Activated CD4-positive, alpha-beta T cell treated with anti-CD3 and anti-CD28 coated beads, Interleukin-2, amount 50 U/mL, for 48 hours (primary cell): ENCODE data around the gene LRP2.

Experiments used
- DNase-seq, 2 experiments: peaks; one replicate each; pipeline ENCODE4 v3.0.0-alpha.2; 2020

The LRP2 gene

DNA sequence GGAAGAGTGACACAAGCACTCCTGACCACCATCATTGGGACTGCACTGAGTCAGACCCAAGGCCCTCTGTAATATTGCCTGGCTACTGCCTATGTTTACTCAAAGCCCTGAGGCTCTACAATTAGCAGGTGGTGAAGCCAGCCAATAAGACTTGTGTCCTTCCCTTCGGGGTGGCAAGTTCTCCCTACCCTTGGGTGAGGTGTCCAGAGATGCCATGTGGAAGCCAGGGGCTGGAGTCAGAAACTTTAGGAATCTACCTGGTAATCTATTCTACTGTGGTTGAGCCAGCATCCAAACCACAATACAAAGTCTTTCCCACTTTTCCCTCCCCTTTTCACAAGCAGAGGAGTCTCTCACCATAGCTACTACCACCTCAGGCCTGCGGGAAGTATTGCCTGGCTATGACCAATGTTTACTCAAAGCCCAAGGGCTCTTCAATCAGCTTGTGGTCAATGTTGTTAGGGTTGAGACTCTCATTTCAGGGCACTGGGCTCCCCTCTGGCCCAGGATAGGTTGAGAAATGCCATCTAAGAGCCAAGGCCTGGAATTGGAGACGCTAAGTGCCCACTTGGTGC lies 275.4 kb downstream of the LRP2 start:
- no peak for DNase-seq

DNA sequence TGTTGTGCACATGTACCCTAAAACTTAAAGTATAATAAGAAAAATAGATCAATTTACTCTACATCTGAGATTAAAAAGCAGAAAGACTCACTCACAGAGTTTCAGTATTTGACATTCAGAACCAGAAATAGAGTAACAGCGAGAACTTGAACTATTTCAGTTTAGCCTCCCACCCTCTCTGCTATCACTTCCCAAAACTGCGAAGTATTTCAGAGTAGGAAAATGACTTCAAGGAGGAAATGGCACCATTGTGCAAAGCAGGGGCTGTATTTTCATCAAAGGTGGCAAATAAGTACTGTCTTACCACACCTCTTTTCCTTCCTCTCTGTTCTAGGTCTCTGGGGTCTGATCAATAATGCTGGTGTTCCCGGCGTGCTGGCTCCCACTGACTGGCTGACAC lies 279.3 kb downstream of the LRP2 start:
- no peak for DNase-seq

DNA sequence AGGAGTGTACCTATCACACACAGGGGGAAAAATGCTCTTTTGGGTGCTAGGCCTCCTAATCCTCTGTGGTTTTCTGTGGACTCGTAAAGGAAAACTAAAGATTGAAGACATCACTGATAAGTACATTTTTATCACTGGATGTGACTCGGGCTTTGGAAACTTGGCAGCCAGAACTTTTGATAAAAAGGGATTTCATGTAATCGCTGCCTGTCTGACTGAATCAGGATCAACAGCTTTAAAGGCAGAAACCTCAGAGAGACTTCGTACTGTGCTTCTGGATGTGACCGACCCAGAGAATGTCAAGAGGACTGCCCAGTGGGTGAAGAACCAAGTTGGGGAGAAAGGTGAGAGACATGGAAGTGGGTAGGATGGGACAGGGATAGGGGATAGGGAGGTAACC lies 280.8 kb downstream of the LRP2 start:
- DNase-seq: no peak

DNA sequence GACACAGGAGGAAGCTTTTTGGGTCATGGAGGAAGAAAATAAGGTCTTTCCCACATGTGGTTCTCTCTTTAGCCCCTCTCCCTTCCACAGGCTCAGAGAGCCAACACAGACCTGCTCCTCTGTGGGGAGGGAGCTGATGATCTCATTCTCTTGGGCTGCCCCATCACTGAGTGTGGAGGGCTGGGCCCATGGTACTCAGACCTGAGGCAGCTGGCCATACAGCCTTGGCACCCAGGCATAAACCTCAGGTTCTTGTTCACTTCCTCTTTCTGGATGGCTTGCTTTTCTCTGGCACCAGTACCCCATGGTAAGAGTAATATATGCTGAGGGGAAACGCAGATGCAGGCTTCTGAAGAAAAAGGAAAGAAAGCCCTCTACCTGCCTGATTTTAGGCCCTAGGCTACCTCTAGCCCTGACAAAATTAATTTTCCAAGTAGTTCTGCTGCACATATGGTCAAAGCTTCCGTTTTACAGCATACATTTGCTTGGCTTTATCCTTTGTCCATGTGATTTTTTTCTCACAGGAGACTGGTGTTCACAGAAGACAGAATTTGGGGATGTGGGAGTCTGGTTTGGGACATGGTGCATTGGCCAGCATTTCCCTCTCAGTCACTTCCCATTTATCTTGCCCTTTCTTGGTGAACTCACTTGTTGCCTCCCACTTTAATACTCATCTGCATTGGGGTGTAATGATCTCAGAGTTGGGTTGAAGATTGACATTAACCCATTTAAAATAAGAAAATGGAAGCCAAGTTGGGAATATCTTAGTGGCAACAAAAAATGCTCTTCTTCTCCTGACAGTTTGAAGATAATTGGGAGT lies 281.9 kb downstream of the LRP2 start:
- no peak for DNase-seq

DNA sequence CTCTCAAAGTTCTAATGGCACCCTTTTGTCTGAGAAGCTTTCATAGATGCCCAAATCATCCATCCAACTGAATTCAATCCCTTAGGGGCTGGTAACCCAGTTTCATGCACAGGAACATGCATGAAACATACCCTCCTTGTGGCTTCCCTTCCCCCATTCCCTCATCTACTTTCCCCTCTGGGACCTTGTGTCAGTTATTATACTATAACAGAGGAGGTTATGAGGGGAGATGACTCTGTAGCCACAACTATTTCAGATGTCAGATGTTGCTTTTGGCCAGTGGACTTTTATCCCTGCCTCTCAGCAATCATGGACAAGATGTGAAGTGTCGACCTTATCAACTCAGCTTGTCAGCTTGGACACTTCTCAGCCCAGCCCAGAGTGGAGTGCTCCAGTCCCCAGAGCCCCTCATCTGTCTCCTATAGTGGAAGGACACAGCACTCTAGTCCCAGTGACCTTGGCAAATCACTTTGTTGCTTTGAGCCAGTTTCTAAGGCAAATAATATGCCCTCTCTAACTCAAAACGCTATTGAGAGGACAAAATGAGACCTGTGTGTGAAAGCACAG lies 284.6 kb downstream of the LRP2 start:
- no peak for DNase-seq
